Liver (tissue), 9 donors: ENCODE data around the gene ATP5MG. TPM values are rescaled to one million over a fixed set of nuclear protein-coding genes. Genes with fewer than 3 reads are reported as not detected.

Experiments used
- DNase-seq: peaks from one replicate; pipeline ENCODE4 v3.0.0-alpha.2; 2017; ENCODE audit warnings: low spot score
- H3K27ac ChIP-seq, 2 donors: one replicate each; pipeline ENCODE4 v1.7.0; 2013; ENCODE audit warnings: inconsistent platforms in 2 of 2, low read length in 2 of 2, control low read depth in 1 of 2, low read depth in 1 of 2, mild to moderate bottlenecking in 1 of 2
- H3K27me3 ChIP-seq, 4 donors: one replicate each; pipeline versions ENCODE4 v1.6.1 to v1.7.0; 2013; ENCODE audit warnings: low read length in 3 of 4, inconsistent platforms in 1 of 4, mild to moderate bottlenecking in 1 of 4, moderate library complexity in 1 of 4; ENCODE audit not compliant: control insufficient read depth in 4 of 4, insufficient read depth in 4 of 4
- H3K36me3 ChIP-seq, 4 donors: one replicate each; pipeline versions ENCODE4 v1.6.1 to v1.7.0; 2013; ENCODE audit warnings: low read length in 3 of 4, mild to moderate bottlenecking in 3 of 4, low read depth in 1 of 4, moderate library complexity in 1 of 4; ENCODE audit not compliant: control insufficient read depth in 4 of 4, insufficient read depth in 3 of 4
- H3K4me1 ChIP-seq, 4 donors: one replicate each; pipeline versions ENCODE4 v1.6.1 to v1.7.0; 2013; ENCODE audit warnings: low read length in 3 of 4, mild to moderate bottlenecking in 3 of 4, moderate library complexity in 1 of 4; ENCODE audit not compliant: control insufficient read depth in 4 of 4, insufficient read depth in 4 of 4
- H3K4me3 ChIP-seq, 3 donors: one replicate each; pipeline versions ENCODE4 v1.6.1 to v1.7.0; 2013; ENCODE audit warnings: low read length in 3 of 3, control low read depth in 1 of 3, low read depth in 1 of 3, mild to moderate bottlenecking in 1 of 3
- H3K9ac ChIP-seq, 2 donors: one replicate each; pipeline ENCODE4 v1.7.0; 2013; ENCODE audit warnings: low read length in 2 of 2, mild to moderate bottlenecking in 2 of 2, moderate library complexity in 2 of 2, control low read depth in 1 of 2, low read depth in 1 of 2
- H3K9me3 ChIP-seq, 4 donors: one replicate each; pipeline versions ENCODE4 v1.6.1 to v1.7.0; 2013; ENCODE audit warnings: low read length in 3 of 4; ENCODE audit not compliant: control insufficient read depth in 4 of 4
- CTCF ChIP-seq: fragments of 150-350 bp; IDR thresholded peaks from 2 replicates; pipeline ENCODE4 v1.5.1; 2017; ENCODE audit warnings: improper control_type of control experiment, low read depth, low read length; ENCODE audit not compliant: missing input control
- EGR1 ChIP-seq, 2 donors: IDR thresholded peaks; 2 replicates each; pipeline ENCODE4 v1.6.1; 2016 to 2018; ENCODE audit warnings: antibody characterized with exemption in 2 of 2, low read depth in 2 of 2
- FOXA1 ChIP-seq: IDR thresholded peaks from 2 replicates; pipeline ENCODE4 v1.6.1; 2016; ENCODE audit warnings: antibody characterized with exemption
- GABPA ChIP-seq, 2 donors: IDR thresholded peaks in 1 of 2; conservative IDR thresholded peaks in 1 of 2; 2 replicates each; pipeline ENCODE4 v1.6.1; 2016; ENCODE audit warnings: antibody characterized with exemption in 2 of 2, mild to moderate bottlenecking in 1 of 2, moderate library complexity in 1 of 2
- HNF4A ChIP-seq, 2 donors: conservative IDR thresholded peaks; 2 replicates each; pipeline ENCODE4 v1.6.1; 2016; ENCODE audit warnings: antibody characterized with exemption in 2 of 2, mild to moderate bottlenecking in 2 of 2
- HNF4G ChIP-seq: IDR thresholded peaks from 2 replicates; pipeline ENCODE4 v1.6.1; 2016; ENCODE audit warnings: antibody characterized with exemption
- JUND ChIP-seq, 2 donors: IDR thresholded peaks; 2 replicates each; pipeline ENCODE4 v1.6.1; 2016; ENCODE audit warnings: antibody characterized with exemption in 2 of 2
- MAX ChIP-seq: IDR thresholded peaks from 2 replicates; pipeline ENCODE4 v1.6.1; 2016; ENCODE audit warnings: antibody characterized with exemption
- RAD21 ChIP-seq, 2 donors: IDR thresholded peaks; 2 replicates each; pipeline ENCODE4 v1.6.1; 2016; ENCODE audit warnings: antibody characterized with exemption in 2 of 2, mild to moderate bottlenecking in 2 of 2
- SP1 ChIP-seq: IDR thresholded peaks from 2 replicates; pipeline ENCODE4 v1.6.1; 2018; ENCODE audit warnings: antibody characterized with exemption, mild to moderate bottlenecking
- TAF1 ChIP-seq: conservative IDR thresholded peaks from 2 replicates; pipeline ENCODE4 v1.6.1; 2016; ENCODE audit warnings: antibody characterized with exemption, mild to moderate bottlenecking
- YY1 ChIP-seq: IDR thresholded peaks from 2 replicates; pipeline ENCODE4 v1.6.1; 2016; ENCODE audit warnings: antibody characterized with exemption, mild to moderate bottlenecking
- WGBS: extraction: QIAGEN DNeasy Blood & Tissue Kit; methylation state at CpG from one replicate; pipeline ENCODE4 v1.1.7; 2013; 5-methylcytosine and 5-hydroxymethylcytosine counted together
- polyA plus RNA-seq, 2 donors: library from polyadenylated mRNA; stranded (reverse) in 1 of 2; unstranded in 1 of 2; fragments of 200-250 nt in 1 of 2; fragments of >200 nt in 1 of 2; fragmentation: Nextera tagmentation in 1 of 2; extraction: Ambion mirVana in 1 of 2; gene quantifications; one replicate each; pipeline versions ENCODE4 v1.2.1 to v1.2.3, GENCODE V29; 2013 to 2015
- total RNA-seq, 2 donors: library from RNA; depleted of rRNA; stranded (reverse); fragments of >200 nt; gene quantifications; one replicate each; pipeline ENCODE4 v1.2.3, GENCODE V29; 2014
- TF ChIP-seq, protein P1 (sequence below): IDR thresholded peaks from 2 replicates; pipeline ENCODE4 v1.6.1; 2016; ENCODE audit warnings: antibody characterized with exemption
- TF ChIP-seq, protein P2 (sequence below): IDR thresholded peaks from 2 replicates; pipeline ENCODE4 v1.6.1; 2016; ENCODE audit warnings: antibody characterized with exemption
- donor health status: healthy.
- donor health status: healthy.
- donor health status: healthy.
- donor health status: healthy.
- donor health status: healthy.

Gene ATP5MG
- total and polyA plus RNA-seq, 4 donors, result 25.5 to 542 (median 87.6) TPM

GRCh38 chr11:118406599-118407166 lies 5.3 kb downstream of the ATP5MG start (continued):
- no peak for TF ChIP-seq CTCF

DNA sequence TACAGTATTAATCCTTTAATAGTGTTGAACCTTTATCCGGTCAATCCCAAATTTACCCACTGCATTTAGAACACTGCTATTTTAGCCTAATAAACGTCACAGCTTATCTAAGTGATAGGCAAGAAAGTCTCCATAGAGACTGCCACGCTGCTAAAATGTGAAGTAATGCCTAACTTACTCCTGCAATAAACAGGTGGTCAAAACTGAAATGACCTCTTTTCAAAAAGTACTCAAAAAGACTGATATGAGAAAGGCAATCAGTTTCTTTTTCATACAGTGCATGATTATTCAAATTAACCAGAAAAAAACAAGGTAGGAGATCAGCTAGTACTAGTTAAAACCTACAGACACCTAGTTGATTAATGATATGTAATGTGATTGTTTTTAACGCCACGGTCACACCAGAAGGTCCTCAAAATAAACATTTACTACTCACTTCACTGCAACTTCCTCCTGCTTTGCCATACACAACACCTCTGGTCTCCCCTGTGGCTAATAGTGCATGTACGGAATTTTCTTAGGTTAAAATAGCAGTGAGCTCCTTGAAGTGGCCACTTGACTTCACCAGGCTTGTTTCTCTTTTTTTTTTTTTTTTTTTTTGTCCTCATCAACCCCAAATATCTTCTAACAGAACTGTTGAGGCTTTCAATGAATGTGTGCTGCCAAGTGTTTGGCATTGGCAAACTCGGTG lies 8.8 kb downstream of the ATP5MG start:
- no peak for DNase-seq
- TF ChIP-seq CTCF (no peak), JUND (IDR thresholded peaks at IDR 0.05) (no peak), SP1 (no peak)
- 86% methylated on average over 7 of the region's 7 CpGs for WGBS
- H3K9ac ChIP-seq, result no peak overlapping the region
- no peak overlapping the region for H3K27ac ChIP-seq
- H3K9me3 ChIP-seq, result no peaks in the 10 kb centered on the region
- H3K4me1 ChIP-seq, result no peaks in the 10 kb centered on the region
- no peaks in the 10 kb centered on the region for H3K27me3 ChIP-seq
- no peak overlapping the region for H3K4me3 ChIP-seq
- H3K36me3 ChIP-seq, result peaks cover 2 to 27% (median 25%) of the 10 kb centered on the region in 4 donors

GRCh38 chr11:118411530-118411929 lies 10.1 kb downstream of the ATP5MG start:
- DNase-seq, result no peak
- 76% methylated on average over 4 of the region's 4 CpGs for WGBS
- Histone ChIP-seq H3K27ac (no peak overlapping the region), H3K4me3 (no peak overlapping the region), H3K9ac (no peak overlapping the region), H3K36me3 (peaks cover 2 to 24% (median 18%) of the 10 kb centered on the region in 4 donors), H3K27me3 (no peaks in the 10 kb centered on the region), H3K4me1 (no peaks in the 10 kb centered on the region), H3K9me3 (no peaks in the 10 kb centered on the region)
- TF ChIP-seq GABPA (IDR thresholded peaks at IDR 0.05 in 1 of 2, conservative IDR thresholded peaks at IDR 0.05 in 1 of 2), result no peak
- TF ChIP-seq FOXA1, result no peak
- no peak for TF ChIP-seq TAF1
- no peak for TF ChIP-seq YY1
- no peak for TF ChIP-seq EGR1 (IDR thresholded peaks at IDR 0.05; ENCODE audit: low read depth in 2 of 2)
- TF ChIP-seq JUND (IDR thresholded peaks at IDR 0.05), result no peak
- TF ChIP-seq, protein P1, sequence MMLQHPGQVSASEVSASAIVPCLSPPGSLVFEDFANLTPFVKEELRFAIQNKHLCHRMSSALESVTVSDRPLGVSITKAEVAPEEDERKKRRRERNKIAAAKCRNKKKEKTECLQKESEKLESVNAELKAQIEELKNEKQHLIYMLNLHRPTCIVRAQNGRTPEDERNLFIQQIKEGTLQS, result no peak
- TF ChIP-seq HNF4A (conservative IDR thresholded peaks at IDR 0.05), result no peak
- no peak for TF ChIP-seq MAX
- no peak for TF ChIP-seq SP1
- TF ChIP-seq, protein P2, sequence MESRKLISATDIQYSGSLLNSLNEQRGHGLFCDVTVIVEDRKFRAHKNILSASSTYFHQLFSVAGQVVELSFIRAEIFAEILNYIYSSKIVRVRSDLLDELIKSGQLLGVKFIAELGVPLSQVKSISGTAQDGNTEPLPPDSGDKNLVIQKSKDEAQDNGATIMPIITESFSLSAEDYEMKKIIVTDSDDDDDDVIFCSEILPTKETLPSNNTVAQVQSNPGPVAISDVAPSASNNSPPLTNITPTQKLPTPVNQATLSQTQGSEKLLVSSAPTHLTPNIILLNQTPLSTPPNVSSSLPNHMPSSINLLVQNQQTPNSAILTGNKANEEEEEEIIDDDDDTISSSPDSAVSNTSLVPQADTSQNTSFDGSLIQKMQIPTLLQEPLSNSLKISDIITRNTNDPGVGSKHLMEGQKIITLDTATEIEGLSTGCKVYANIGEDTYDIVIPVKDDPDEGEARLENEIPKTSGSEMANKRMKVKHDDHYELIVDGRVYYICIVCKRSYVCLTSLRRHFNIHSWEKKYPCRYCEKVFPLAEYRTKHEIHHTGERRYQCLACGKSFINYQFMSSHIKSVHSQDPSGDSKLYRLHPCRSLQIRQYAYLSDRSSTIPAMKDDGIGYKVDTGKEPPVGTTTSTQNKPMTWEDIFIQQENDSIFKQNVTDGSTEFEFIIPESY, result no peak
- no peak for TF ChIP-seq RAD21 (IDR thresholded peaks at IDR 0.05)
- TF ChIP-seq HNF4G, result no peak
